CD4-positive, alpha-beta T cell (primary cell): ENCODE measurements around the gene EIF3I. TPM values are rescaled to one million over a fixed set of nuclear protein-coding genes. Genes with fewer than 3 reads are reported as not detected.
A peak's percentile ranks its signal among the peaks of the same experiment; 100 is the strongest.

Experiments used
- ATAC-seq: fragments of 200-7000 bp; cut with Tn5 transposase; one replicate; pipeline ENCODE4 v1.10.0; 2022; ENCODE audit warnings: mild to moderate bottlenecking; ENCODE audit not compliant: poor library complexity
- CTCF ChIA-PET: fragments of 350-600 bp; sonication (Branson Sonifier 250); formaldehyde crosslinking; loops from one replicate; lab custom pipeline; 2021; ENCODE audit warnings: antibody characterized with exemption, inconsistent platforms; lab: Charles Lee
- POLR2A ChIA-PET: fragments of 350-600 bp; sonication (Branson Sonifier 250); formaldehyde crosslinking; loops from one replicate; lab custom pipeline; 2021; ENCODE audit warnings: antibody characterized with exemption, inconsistent platforms; lab: Charles Lee
- DNase-seq, 14 experiments: peaks; one replicate each; pipeline ENCODE4 v3.0.0-alpha.2; 2013 to 2020; ENCODE audit warnings: mixed read lengths in 2 of 14
- H3K27ac ChIP-seq, 2 donors: one replicate each; pipeline versions ENCODE4 v1.5.1 to v1.7.0; 2013; ENCODE audit warnings: low read length in 2 of 2, low read depth in 1 of 2, mild to moderate bottlenecking in 1 of 2
- H3K27me3 ChIP-seq, 2 experiments: 1 replicate in 1 of 2; 2 replicates in 1 of 2; pipeline versions ENCODE4 v1.6.1 to v1.7.0; 2013; ENCODE audit warnings: low read length in 2 of 2, control low read depth in 1 of 2, mild to moderate bottlenecking in 1 of 2, moderate library complexity in 1 of 2; ENCODE audit not compliant: insufficient read depth in 2 of 2, control insufficient read depth in 1 of 2
- H3K36me3 ChIP-seq: one replicate; pipeline ENCODE4 v1.6.1; 2013; ENCODE audit warnings: low read length, control low read depth; ENCODE audit not compliant: insufficient read depth
- H3K4me1 ChIP-seq: one replicate; pipeline ENCODE4 v1.6.1; 2013; ENCODE audit warnings: low read length, control low read depth; ENCODE audit not compliant: insufficient read depth
- H3K4me3 ChIP-seq: one replicate; pipeline ENCODE4 v1.5.1; 2013; ENCODE audit warnings: mild to moderate bottlenecking, low read length, moderate library complexity
- H3K9me3 ChIP-seq, 2 experiments: 1 replicate in 1 of 2; 2 replicates in 1 of 2; pipeline versions ENCODE4 v1.6.1 to v1.7.0; 2013; ENCODE audit warnings: low read length in 2 of 2, mild to moderate bottlenecking in 2 of 2, control low read depth in 1 of 2, moderate library complexity in 1 of 2; ENCODE audit not compliant: control insufficient read depth in 1 of 2, insufficient read depth in 1 of 2
- H3K27ac Mint-ChIP-seq: one replicate; pipeline ENCODE4 v1.8.0; 2020; ENCODE audit warnings: mixed read lengths
- H3K27me3 Mint-ChIP-seq: one replicate; pipeline ENCODE4 v1.8.0; 2021; ENCODE audit warnings: mixed read lengths
- H3K36me3 Mint-ChIP-seq: one replicate; pipeline ENCODE4 v1.8.0; 2021; ENCODE audit warnings: low read depth, mixed read lengths
- H3K4me1 Mint-ChIP-seq: one replicate; pipeline ENCODE4 v1.8.0; 2021; ENCODE audit warnings: low read depth, mixed read lengths
- H3K4me3 Mint-ChIP-seq: one replicate; pipeline ENCODE4 v1.8.0; 2020; ENCODE audit warnings: mild to moderate bottlenecking, mixed read lengths
- H3K9me3 Mint-ChIP-seq: one replicate; pipeline ENCODE4 v1.8.0; 2020; ENCODE audit warnings: mixed read lengths
- intact Hi-C, 2 experiments: fragments of 100-400 bp; cut with DNase I in 1 of 2; cut with micrococcal nuclease in 1 of 2; formaldehyde crosslinking; loops; one replicate each; pipeline versions ENCODE4 v1.15.1 to v1.9.0; 2023 to 2025; cut with DNase I, micrococcal nuclease
- total RNA-seq, 174 experiments: library from RNA in 2 of 174; stranded (reverse) in 2 of 174; gene quantifications; one replicate each; pipeline ENCODE4 v1.2.3 and lab custom pipeline; 2021 to 2026
- TF ChIP-seq, protein P1 (sequence below): fragments of 200-600 bp; IDR thresholded peaks from one replicate; pipeline ENCODE4 v1.8.0; 2022; ENCODE audit warnings: antibody characterized with exemption, mild to moderate bottlenecking

Gene EIF3I
- total RNA-seq, 2 experiments from 2014 or later = 103 to 110 TPM

DNA sequence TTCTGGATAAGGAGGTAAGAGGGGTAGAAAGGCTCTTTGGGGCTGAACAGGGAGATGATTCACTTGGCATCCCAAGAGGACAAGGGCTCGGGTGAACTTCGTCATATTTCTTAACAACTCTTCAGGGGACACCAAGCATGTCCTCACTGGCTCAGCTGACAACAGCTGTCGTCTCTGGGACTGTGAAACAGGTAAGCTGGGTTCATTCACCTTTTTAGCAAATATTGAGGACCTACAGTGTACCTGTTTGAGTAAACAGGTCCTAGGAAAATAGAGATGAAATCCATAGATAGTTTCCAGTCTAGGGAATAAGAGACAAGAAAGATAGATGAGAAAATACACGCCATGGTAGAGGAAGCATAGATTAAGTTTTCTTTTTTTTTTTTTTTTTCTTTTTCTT lies 2.1 kb downstream of the EIF3I start:
- CTCF ChIA-PET = interaction anchor here (1.1 to 1.6 kb wide), 4 partner anchors 9 to 112 kb away, joined by 3 to 5 read pairs (median 4); partner anchors contain the start of gene MARCKSL1
- H3K27ac ChIP-seq = no peak overlapping the region
- Mint-ChIP-seq H3K27ac (peak overlapping the region; percentile 99), H3K4me3 (peak overlapping the region; percentile 99), H3K27me3 (no peaks in the 10 kb centered on the region), H3K36me3 (peaks cover 74% of the 10 kb centered on the region), H3K9me3 (no peaks in the 10 kb centered on the region), H3K4me1 (peaks cover 46% of the 10 kb centered on the region)
- DNase-seq (no peak), ATAC-seq (no peak)
- H3K4me3 ChIP-seq = no peak overlapping the region
- no peaks in the 10 kb centered on the region for H3K27me3 ChIP-seq
- POLR2A ChIA-PET = no interaction called here
- TF ChIP-seq, protein P1, sequence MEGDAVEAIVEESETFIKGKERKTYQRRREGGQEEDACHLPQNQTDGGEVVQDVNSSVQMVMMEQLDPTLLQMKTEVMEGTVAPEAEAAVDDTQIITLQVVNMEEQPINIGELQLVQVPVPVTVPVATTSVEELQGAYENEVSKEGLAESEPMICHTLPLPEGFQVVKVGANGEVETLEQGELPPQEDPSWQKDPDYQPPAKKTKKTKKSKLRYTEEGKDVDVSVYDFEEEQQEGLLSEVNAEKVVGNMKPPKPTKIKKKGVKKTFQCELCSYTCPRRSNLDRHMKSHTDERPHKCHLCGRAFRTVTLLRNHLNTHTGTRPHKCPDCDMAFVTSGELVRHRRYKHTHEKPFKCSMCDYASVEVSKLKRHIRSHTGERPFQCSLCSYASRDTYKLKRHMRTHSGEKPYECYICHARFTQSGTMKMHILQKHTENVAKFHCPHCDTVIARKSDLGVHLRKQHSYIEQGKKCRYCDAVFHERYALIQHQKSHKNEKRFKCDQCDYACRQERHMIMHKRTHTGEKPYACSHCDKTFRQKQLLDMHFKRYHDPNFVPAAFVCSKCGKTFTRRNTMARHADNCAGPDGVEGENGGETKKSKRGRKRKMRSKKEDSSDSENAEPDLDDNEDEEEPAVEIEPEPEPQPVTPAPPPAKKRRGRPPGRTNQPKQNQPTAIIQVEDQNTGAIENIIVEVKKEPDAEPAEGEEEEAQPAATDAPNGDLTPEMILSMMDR = no peak
- H3K9me3 ChIP-seq = no peaks in the 10 kb centered on the region
- peaks cover 49% of the 10 kb centered on the region for H3K36me3 ChIP-seq
- intact Hi-C loops = loop anchor here in 1 of 2 experiments (10.0 kb wide), 1 partner anchor 51 kb away; no protein-coding TSS in a partner anchor
- H3K4me1 ChIP-seq = peaks cover 34% of the 10 kb centered on the region

GRCh38 chr1:32228771-32229170 lies 6.6 kb downstream of the EIF3I start:
- CTCF ChIA-PET = interaction anchor here (0.9 to 2.5 kb wide), 3 partner anchors 12 to 61 kb away, joined by 3 to 8 read pairs (median 7); no protein-coding TSS in a partner anchor
- H3K27ac Mint-ChIP-seq = no peak overlapping the region
- ATAC-seq (no peak), DNase-seq (no peak)
- intact Hi-C loops = loop anchor here in 1 of 2 experiments (10.0 kb wide), 1 partner anchor 46 kb away; no protein-coding TSS in a partner anchor
- TF ChIP-seq, protein P1 = no peak
- peaks cover 57% of the 10 kb centered on the region for H3K36me3 Mint-ChIP-seq
- Histone ChIP-seq H3K27ac (no peak overlapping the region), H3K27me3 (no peaks in the 10 kb centered on the region), H3K4me3 (no peak overlapping the region), H3K4me1 (peaks cover 10% of the 10 kb centered on the region), H3K36me3 (peaks cover 71% of the 10 kb centered on the region), H3K9me3 (no peaks in the 10 kb centered on the region)
- H3K4me3 Mint-ChIP-seq = no peak overlapping the region
- no peaks in the 10 kb centered on the region for H3K9me3 Mint-ChIP-seq
- no peaks in the 10 kb centered on the region for H3K27me3 Mint-ChIP-seq
- POLR2A ChIA-PET = interaction anchor here (1.0 kb wide), 1 partner anchor 21 kb away, joined by 6 read pairs; no protein-coding TSS in a partner anchor
- H3K4me1 Mint-ChIP-seq = peaks cover 19% of the 10 kb centered on the region

DNA sequence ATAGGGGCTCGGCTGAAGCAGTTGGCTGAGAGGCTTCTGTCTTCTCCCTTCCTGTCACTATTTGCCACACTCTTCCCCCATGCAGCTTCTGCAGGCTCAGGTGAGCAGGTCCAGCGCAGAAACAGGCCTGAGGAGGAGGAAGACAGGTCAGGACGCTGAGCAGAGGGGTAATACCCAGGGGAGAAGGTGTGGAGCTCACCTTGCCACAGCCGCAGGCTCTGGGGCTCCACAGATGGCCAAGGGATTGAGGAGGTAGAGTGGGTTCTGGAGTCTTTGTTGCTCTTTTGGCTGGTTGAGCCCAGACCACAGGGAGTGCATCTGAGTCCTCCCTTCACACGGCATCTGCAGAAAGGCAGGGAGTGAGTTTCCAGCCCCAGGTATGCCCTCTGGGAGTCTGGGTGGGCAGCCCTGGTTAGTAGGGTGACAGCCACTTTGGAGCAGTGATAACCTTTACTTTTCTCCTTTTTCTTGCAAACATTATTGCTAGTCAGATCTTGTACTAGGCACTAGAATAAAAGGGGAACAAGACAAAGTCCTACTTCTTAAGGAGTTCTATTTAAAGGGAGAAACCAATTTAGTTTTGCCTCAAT lies 9.7 kb downstream of the EIF3I start:
- Histone ChIP-seq H3K9me3 (no peaks in the 10 kb centered on the region), H3K4me1 (no peaks in the 10 kb centered on the region), H3K36me3 (peaks cover 52% of the 10 kb centered on the region), H3K27ac (no peak overlapping the region), H3K4me3 (no peak overlapping the region), H3K27me3 (no peaks in the 10 kb centered on the region)
- DNase-seq (no peak), ATAC-seq (no peak)
- H3K4me3 Mint-ChIP-seq = no peak overlapping the region
- intact Hi-C loops = no loop called here
- no peak overlapping the region for H3K27ac Mint-ChIP-seq
- TF ChIP-seq, protein P1 = no peak
- peaks cover 32% of the 10 kb centered on the region for H3K36me3 Mint-ChIP-seq
- POLR2A ChIA-PET = interaction anchor here (1.9 kb wide), 1 partner anchor 9 kb away, joined by 8 read pairs; no protein-coding TSS in a partner anchor
- H3K9me3 Mint-ChIP-seq = no peaks in the 10 kb centered on the region
- peaks cover 7% of the 10 kb centered on the region for H3K4me1 Mint-ChIP-seq
- no peaks in the 10 kb centered on the region for H3K27me3 Mint-ChIP-seq
- CTCF ChIA-PET = no interaction called here
